NOMO-1 (cell line): ENCODE measurements around the gene NUDT14.
A peak's percentile ranks its signal among the peaks of the same experiment; 100 is the strongest.

Source experiments
- DNase-seq, 2 experiments: peaks; one replicate each; lab custom pipeline; 2025; ENCODE audit not compliant: unreplicated experiment in 2 of 2; lab: John Stamatoyannopoulos, UW

Gene NUDT14

GRCh38 chr14:105180592-105181548, at the start of gene NUDT14:
NUDT14 (minus strand) TSS chr14:105181312; CDS start chr14:105181209, 103 bp downstream.
- peak; percentile 20 to 45 for DNase-seq

GRCh38 chr14:105229099-105229655, 48.1 kb upstream of the NUDT14 start:
- no peak for DNase-seq

GRCh38 chr14:105228562-105228961, 47.5 kb upstream of the NUDT14 start:
- DNase-seq, result no peak

- no peak for DNase-seq
Measured at GRCh38 chr14:105227346-105227745, 46.2 kb upstream of the NUDT14 start.

GRCh38 chr14:105226198-105226597, 45.1 kb upstream of the NUDT14 start:
- DNase-seq, result no peak

- DNase-seq, result no peak
Measured at GRCh38 chr14:105224845-105225570, 43.9 kb upstream of the NUDT14 start.

- DNase-seq, result no peak
Measured at GRCh38 chr14:105223770-105224544, 42.8 kb upstream of the NUDT14 start.

- no peak for DNase-seq
Measured at GRCh38 chr14:105223260-105223659, 42.1 kb upstream of the NUDT14 start.

- no peak for DNase-seq
Measured at GRCh38 chr14:105221598-105222178, 40.6 kb upstream of the NUDT14 start.

GRCh38 chr14:105220699-105221597, 39.8 kb upstream of the NUDT14 start:
- DNase-seq, result no peak

GRCh38 chr14:105219753-105220152, 38.6 kb upstream of the NUDT14 start:
- no peak for DNase-seq

- DNase-seq, result no peak
Measured at GRCh38 chr14:105219043-105219612, 38.0 kb upstream of the NUDT14 start.

GRCh38 chr14:105218611-105219010, 37.5 kb upstream of the NUDT14 start:
- DNase-seq, result no peak

GRCh38 chr14:105217774-105218173, 36.7 kb upstream of the NUDT14 start:
- no peak for DNase-seq

GRCh38 chr14:105216490-105217247, 35.6 kb upstream of the NUDT14 start:
- DNase-seq, result no peak

GRCh38 chr14:105215602-105216001, 34.5 kb upstream of the NUDT14 start:
- DNase-seq, result no peak

GRCh38 chr14:105214324-105214915, 33.3 kb upstream of the NUDT14 start:
- DNase-seq, result no peak

- no peak for DNase-seq
Measured at GRCh38 chr14:105213361-105213760, 32.2 kb upstream of the NUDT14 start.
